ENCODE measurements around the gene MYT1. TPM values are rescaled to one million over a fixed set of nuclear protein-coding genes. Genes with fewer than 3 reads are reported as not detected.
"Not testable (repeated sequence)": the region's sequence is repeated elsewhere in the genome, so short reads cannot be mapped to it uniquely, and the experiment has no call there.

MYT1 gene
- total and polyA plus RNA-seq, 2 experiments from 2014 or later = 0.39 to 0.50 TPM

DNA sequence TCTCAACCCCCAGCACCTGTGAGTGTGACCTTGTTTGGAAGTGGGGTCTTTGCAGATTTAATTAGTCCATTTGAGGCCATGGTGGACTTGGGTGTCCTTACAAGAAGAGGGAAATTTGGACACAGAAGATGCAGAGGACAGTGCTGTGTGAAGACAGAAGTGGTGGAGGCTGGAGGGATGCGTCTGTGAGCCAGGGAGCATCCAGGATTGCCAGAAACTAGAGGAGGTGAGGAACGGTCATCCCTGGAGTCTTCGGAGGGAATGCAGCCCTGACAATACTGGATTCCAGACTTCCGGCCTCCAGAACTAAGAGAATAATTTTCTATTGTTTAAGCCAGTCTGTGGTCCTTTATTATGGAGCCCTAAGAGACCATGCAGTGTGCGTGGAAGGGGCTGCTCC lies 34.0 kb upstream of the MYT1 start:
- no peak for DNase-seq (ENCODE audit: low read depth in 1 of 2, low spot score in 1 of 2)
- no peaks in the 10 kb centered on the region for H3K36me3 ChIP-seq
- H3K27ac ChIP-seq = no peak overlapping the region

DNA sequence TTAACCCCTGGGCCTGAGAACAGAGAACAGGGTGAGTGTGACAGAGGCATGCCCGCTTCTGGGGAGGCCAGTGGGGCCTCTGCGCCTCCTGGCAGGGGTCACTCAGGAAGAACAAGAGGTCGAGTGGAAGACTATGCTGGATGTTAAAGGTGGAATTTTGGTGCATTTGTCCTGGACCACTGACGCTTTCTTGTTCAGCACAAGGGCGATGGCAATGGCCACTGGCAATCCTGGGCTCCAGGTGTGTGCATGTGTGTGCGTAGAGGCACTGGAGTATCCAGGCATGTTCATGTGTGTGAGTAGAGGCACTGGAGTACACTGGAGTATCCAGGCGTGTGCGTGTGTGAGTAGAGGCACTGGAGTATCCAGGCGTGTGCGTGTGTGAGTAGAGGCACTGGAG lies 33.4 kb upstream of the MYT1 start:
- Histone ChIP-seq H3K4me3 (no peak overlapping the region), H3K36me3 (no peaks in the 10 kb centered on the region), H3K9me3 (ENCODE audit: low read depth) (no peaks in the 10 kb centered on the region), H3K4me1 (ENCODE audit: low read depth) (no peaks in the 10 kb centered on the region), H3K27ac (no peak overlapping the region), H3K27me3 (no peaks in the 10 kb centered on the region)
- TF ChIP-seq CTCF (IDR thresholded peaks at IDR 0.05; ENCODE audit: low read depth, low read length) = no peak
- no peak for DNase-seq (ENCODE audit: low read depth in 1 of 2, low spot score in 1 of 2)

More for the DNA sequence above, 34.0 kb upstream of the MYT1 start:
- no peak for TF ChIP-seq CTCF (IDR thresholded peaks at IDR 0.05; ENCODE audit: low read depth, low read length)
- Histone ChIP-seq H3K9me3 (ENCODE audit: low read depth) (no peaks in the 10 kb centered on the region), H3K4me1 (ENCODE audit: low read depth) (no peaks in the 10 kb centered on the region), H3K4me3 (no peak overlapping the region), H3K27me3 (no peaks in the 10 kb centered on the region)

GRCh38 chr20:64131406-64131805 lies 32.8 kb upstream of the MYT1 start:
- peak in 1 of 2 donors; percentile 8 for DNase-seq (ENCODE audit: low read depth in 1 of 2, low spot score in 1 of 2)
- no peaks in the 10 kb centered on the region for H3K27me3 ChIP-seq
- H3K27ac ChIP-seq = no peak overlapping the region
- no peaks in the 10 kb centered on the region for H3K9me3 ChIP-seq (ENCODE audit: low read depth)
- H3K4me1 ChIP-seq (ENCODE audit: low read depth) = no peaks in the 10 kb centered on the region
- H3K36me3 ChIP-seq = no peaks in the 10 kb centered on the region
- peak; percentile 8 for TF ChIP-seq CTCF (IDR thresholded peaks at IDR 0.05; ENCODE audit: low read depth, low read length)
- H3K4me3 ChIP-seq = no peak overlapping the region

- H3K4me3 ChIP-seq = no peak overlapping the region
- DNase-seq (ENCODE audit: low read depth in 1 of 2, low spot score in 1 of 2) = no peak
- no peaks in the 10 kb centered on the region for H3K27me3 ChIP-seq
- no peaks in the 10 kb centered on the region for H3K36me3 ChIP-seq
- no peaks in the 10 kb centered on the region for H3K4me1 ChIP-seq (ENCODE audit: low read depth)
- H3K27ac ChIP-seq = no peak overlapping the region
- peak; percentile 2 for TF ChIP-seq CTCF (IDR thresholded peaks at IDR 0.05; ENCODE audit: low read depth, low read length)
- H3K9me3 ChIP-seq (ENCODE audit: low read depth) = no peaks in the 10 kb centered on the region
Observed at GRCh38 chr20:64133951-64134407, 30.3 kb upstream of the MYT1 start.

GRCh38 chr20:64134744-64135143 lies 29.5 kb upstream of the MYT1 start:
- H3K36me3 ChIP-seq; H3K9me3 ChIP-seq (ENCODE audit: low read depth); H3K27ac ChIP-seq; H3K27me3 ChIP-seq; H3K4me1 ChIP-seq (ENCODE audit: low read depth); DNase-seq (ENCODE audit: low read depth in 1 of 2, low spot score in 1 of 2); H3K4me3 ChIP-seq: not testable (repeated sequence)

DNA sequence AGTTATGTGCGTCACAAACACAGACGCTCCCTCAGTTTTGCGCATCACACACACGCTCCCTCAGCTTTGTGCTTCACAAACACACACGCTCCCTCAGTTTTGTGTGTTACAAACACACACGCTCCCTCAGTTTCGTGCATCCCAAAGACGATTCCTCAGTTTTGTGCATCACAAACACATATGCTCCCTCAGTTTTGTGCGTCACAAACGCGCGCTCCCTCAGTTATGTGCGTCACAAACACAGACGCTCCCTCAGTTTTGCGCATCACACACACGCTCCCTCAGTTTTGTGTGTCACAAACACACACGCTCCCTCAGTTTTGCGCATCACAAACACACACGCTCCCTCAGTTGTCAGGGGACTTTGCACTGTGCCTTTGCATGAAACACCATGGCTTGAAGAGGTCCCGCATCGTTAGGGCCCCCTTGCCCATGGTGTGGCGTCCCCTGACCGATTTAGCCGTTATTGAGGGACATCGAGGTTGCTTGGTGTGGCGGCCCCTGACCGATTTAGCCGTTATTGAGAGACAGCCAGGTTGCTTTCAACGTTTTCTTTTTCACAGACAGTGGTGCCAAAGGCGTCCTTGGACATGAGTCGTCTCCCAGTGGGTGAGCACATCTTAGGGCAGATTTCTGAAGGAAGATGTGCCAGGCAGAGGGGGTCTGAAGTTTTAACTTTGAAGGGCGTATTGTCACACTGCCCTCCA lies 28.1 kb upstream of the MYT1 start:
- no peak for DNase-seq (ENCODE audit: low read depth in 1 of 2, low spot score in 1 of 2)

More for the DNA sequence above, 28.1 kb upstream of the MYT1 start:
- TF ChIP-seq CTCF (IDR thresholded peaks at IDR 0.05; ENCODE audit: low read depth, low read length) = no peak
- H3K4me3 ChIP-seq = no peak overlapping the region
- no peaks in the 10 kb centered on the region for H3K9me3 ChIP-seq (ENCODE audit: low read depth)
- no peaks in the 10 kb centered on the region for H3K36me3 ChIP-seq
- no peaks in the 10 kb centered on the region for H3K27me3 ChIP-seq
- H3K4me1 ChIP-seq (ENCODE audit: low read depth) = no peaks in the 10 kb centered on the region
- no peak overlapping the region for H3K27ac ChIP-seq
